ENCODE results near the gene FUT9.

The FUT9 gene

DNA sequence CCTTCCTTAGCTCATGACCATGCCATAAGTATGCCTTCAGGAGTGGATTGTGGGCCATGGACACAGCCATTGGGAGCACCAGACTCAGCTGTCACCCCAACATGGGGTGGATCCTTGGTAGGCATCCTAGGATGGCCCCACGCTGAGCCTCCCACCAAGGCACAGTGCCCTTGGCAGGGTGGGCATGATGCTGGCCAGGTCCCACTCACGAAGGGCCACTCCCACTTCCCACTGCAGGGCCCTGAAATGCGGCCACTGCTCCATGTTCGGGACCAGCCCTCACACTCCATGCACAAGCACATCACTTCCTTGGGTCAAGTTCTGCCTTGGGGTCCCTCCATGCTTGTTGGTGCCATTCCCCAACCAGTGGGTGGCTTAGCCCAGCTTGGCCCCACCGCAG is 12.9 kb upstream of the FUT9 start:
- H3K36me3 ChIP-seq (replicated peaks; ENCODE audit: insufficient read depth, low read length), result no peaks in the 10 kb centered on the region
- no peaks in the 10 kb centered on the region for H3K79me2 ChIP-seq (ENCODE audit: low read length)
- H3K27ac ChIP-seq (ENCODE audit: low read length), result no peak overlapping the region
- H2AFZ ChIP-seq (ENCODE audit: low read length), result no peak overlapping the region
- no peak for DNase-seq
- H3K4me3 ChIP-seq (ENCODE audit: low read length), result no peak overlapping the region
- no peak overlapping the region for H3K4me2 ChIP-seq (ENCODE audit: low read depth, low read length)
- no peaks in the 10 kb centered on the region for H3K9me2 ChIP-seq (replicated peaks; ENCODE audit: insufficient read depth, low read length)
- H3K4me1 ChIP-seq (ENCODE audit: low read length), result no peaks in the 10 kb centered on the region
- no peaks in the 10 kb centered on the region for H3K27me3 ChIP-seq (replicated peaks; ENCODE audit: insufficient read depth, low read length)
- H4K20me1 ChIP-seq (ENCODE audit: insufficient read depth, low read length), result no peaks in the 10 kb centered on the region
- TF ChIP-seq EZH2phosphoT487 (IDR thresholded peaks at IDR 0.05; ENCODE audit: low read length) (no peak), EZH2 (optimal IDR thresholded peaks at IDR 0.05; ENCODE audit: low read depth, low read length) (no peak)
- TF ChIP-seq, protein P1, sequence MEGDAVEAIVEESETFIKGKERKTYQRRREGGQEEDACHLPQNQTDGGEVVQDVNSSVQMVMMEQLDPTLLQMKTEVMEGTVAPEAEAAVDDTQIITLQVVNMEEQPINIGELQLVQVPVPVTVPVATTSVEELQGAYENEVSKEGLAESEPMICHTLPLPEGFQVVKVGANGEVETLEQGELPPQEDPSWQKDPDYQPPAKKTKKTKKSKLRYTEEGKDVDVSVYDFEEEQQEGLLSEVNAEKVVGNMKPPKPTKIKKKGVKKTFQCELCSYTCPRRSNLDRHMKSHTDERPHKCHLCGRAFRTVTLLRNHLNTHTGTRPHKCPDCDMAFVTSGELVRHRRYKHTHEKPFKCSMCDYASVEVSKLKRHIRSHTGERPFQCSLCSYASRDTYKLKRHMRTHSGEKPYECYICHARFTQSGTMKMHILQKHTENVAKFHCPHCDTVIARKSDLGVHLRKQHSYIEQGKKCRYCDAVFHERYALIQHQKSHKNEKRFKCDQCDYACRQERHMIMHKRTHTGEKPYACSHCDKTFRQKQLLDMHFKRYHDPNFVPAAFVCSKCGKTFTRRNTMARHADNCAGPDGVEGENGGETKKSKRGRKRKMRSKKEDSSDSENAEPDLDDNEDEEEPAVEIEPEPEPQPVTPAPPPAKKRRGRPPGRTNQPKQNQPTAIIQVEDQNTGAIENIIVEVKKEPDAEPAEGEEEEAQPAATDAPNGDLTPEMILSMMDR (IDR thresholded peaks at IDR 0.05; ENCODE audit: low read length), result no peak
- H3F3A ChIP-seq (ENCODE audit: insufficient read depth, low read length), result no peaks in the 10 kb centered on the region
- no peak overlapping the region for H3K9ac ChIP-seq (ENCODE audit: low read length)
- no peaks in the 10 kb centered on the region for H3K9me3 ChIP-seq (replicated peaks; ENCODE audit: insufficient read depth, low read length)

DNA sequence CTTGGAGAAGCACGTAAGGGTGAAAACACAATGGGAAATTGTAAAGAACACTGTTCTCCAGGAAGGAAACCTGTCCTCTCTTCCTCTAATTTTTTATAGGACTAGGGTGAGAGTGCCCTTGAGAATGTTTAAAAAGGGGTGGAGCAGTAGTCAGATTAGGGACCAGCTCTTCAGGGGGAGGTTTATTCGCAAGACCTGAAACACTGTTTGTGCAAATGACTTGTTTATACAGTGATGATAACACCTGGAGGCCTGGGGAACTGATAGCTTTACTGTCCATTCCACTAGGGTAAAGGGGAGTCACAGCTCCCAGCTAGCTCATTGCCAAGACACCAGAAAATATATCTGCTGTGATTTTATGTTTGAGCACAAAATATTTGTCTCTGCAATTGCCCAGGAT is 8.1 kb upstream of the FUT9 start:
- H3K4me3 ChIP-seq (ENCODE audit: low read length), result no peak overlapping the region

DNA sequence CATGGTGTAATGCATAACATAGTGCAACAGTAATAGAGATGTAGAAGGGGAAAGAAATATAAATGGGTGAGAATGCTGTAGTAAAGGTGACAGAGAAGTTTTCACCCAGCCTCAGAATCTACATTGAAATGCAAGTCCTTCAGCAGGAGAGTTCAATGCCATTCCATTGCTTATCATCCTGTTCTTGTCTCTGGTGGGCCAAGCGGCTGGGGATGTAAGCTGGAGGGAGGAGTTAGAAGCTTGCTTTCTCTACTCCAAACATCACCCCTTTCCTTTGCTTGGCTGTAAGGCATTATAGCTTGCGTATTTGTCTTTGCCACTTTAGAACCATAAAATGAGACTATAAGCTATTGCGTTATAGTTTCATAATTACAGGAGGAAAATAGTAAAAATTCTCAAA is 2.2 kb upstream of the FUT9 start:
- TF ChIP-seq EZH2phosphoT487 (IDR thresholded peaks at IDR 0.05; ENCODE audit: low read length) (no peak), EZH2 (optimal IDR thresholded peaks at IDR 0.05; ENCODE audit: low read depth, low read length) (no peak)
- TF ChIP-seq, protein P1 (IDR thresholded peaks at IDR 0.05; ENCODE audit: low read length), result no peak

More for the DNA sequence above, 8.1 kb upstream of the FUT9 start:
- no peaks in the 10 kb centered on the region for H3K79me2 ChIP-seq (ENCODE audit: low read length)
- no peak overlapping the region for H3K27ac ChIP-seq (ENCODE audit: low read length)
- no peak overlapping the region for H3K9ac ChIP-seq (ENCODE audit: low read length)
- no peaks in the 10 kb centered on the region for H3K36me3 ChIP-seq (replicated peaks; ENCODE audit: insufficient read depth, low read length)
- no peaks in the 10 kb centered on the region for H3K27me3 ChIP-seq (replicated peaks; ENCODE audit: insufficient read depth, low read length)
- H3K9me2 ChIP-seq (replicated peaks; ENCODE audit: insufficient read depth, low read length), result no peaks in the 10 kb centered on the region
- no peaks in the 10 kb centered on the region for H3K4me1 ChIP-seq (ENCODE audit: low read length)
- no peaks in the 10 kb centered on the region for H3K9me3 ChIP-seq (replicated peaks; ENCODE audit: insufficient read depth, low read length)
- TF ChIP-seq EZH2phosphoT487 (IDR thresholded peaks at IDR 0.05; ENCODE audit: low read length) (no peak), EZH2 (optimal IDR thresholded peaks at IDR 0.05; ENCODE audit: low read depth, low read length) (no peak)
- TF ChIP-seq, protein P1 (IDR thresholded peaks at IDR 0.05; ENCODE audit: low read length), result no peak
- no peak overlapping the region for H2AFZ ChIP-seq (ENCODE audit: low read length)
- no peak overlapping the region for H3K4me2 ChIP-seq (ENCODE audit: low read depth, low read length)
- no peak for DNase-seq
- no peaks in the 10 kb centered on the region for H4K20me1 ChIP-seq (ENCODE audit: insufficient read depth, low read length)
- H3F3A ChIP-seq (ENCODE audit: insufficient read depth, low read length), result no peaks in the 10 kb centered on the region

More for the DNA sequence above, 2.2 kb upstream of the FUT9 start:
- DNase-seq, result no peak
- Histone ChIP-seq H3K27ac (ENCODE audit: low read length) (no peak overlapping the region), H3K4me1 (ENCODE audit: low read length) (no peaks in the 10 kb centered on the region), H3K4me3 (ENCODE audit: low read length) (no peak overlapping the region), H4K20me1 (ENCODE audit: insufficient read depth, low read length) (no peaks in the 10 kb centered on the region), H3K79me2 (ENCODE audit: low read length) (no peaks in the 10 kb centered on the region), H3K9me2 (replicated peaks; ENCODE audit: insufficient read depth, low read length) (no peaks in the 10 kb centered on the region), H3K9me3 (replicated peaks; ENCODE audit: insufficient read depth, low read length) (no peaks in the 10 kb centered on the region), H2AFZ (ENCODE audit: low read length) (no peak overlapping the region), H3K27me3 (replicated peaks; ENCODE audit: insufficient read depth, low read length) (no peaks in the 10 kb centered on the region), H3F3A (ENCODE audit: insufficient read depth, low read length) (no peaks in the 10 kb centered on the region), H3K4me2 (ENCODE audit: low read depth, low read length) (no peak overlapping the region), H3K9ac (ENCODE audit: low read length) (no peak overlapping the region), H3K36me3 (replicated peaks; ENCODE audit: insufficient read depth, low read length) (no peaks in the 10 kb centered on the region)

Measured in MM.1S (cell line).